NB4 (cell line): Measurements from ENCODE around the gene CTU2.

ENCODE experiments used
- DNase-seq: peaks from one replicate; pipeline ENCODE4 v3.0.0; 2010; ENCODE audit warnings: low read depth
- H3K4me3 ChIP-seq: one replicate; pipeline ENCODE4 v1.5.1; 2011; ENCODE audit warnings: mild to moderate bottlenecking, low read depth, low read length, moderate library complexity
- MYC ChIP-seq: IDR thresholded peaks from 2 replicates; pipeline ENCODE4 v1.6.1; 2011; ENCODE audit warnings: low read depth, low read length
- POLR2A ChIP-seq: IDR thresholded peaks from 2 replicates; pipeline ENCODE4 v1.6.1; 2011; ENCODE audit warnings: mild to moderate bottlenecking; ENCODE audit not compliant: insufficient read length; ENCODE audit errors: extremely low read depth
- TF ChIP-seq, protein P1 (sequence below): IDR thresholded peaks from one replicate; pipeline ENCODE4 v1.5.1; 2012; ENCODE audit warnings: low read depth, low read length
- TF ChIP-seq, protein P2 (sequence below): IDR thresholded peaks from 2 replicates; pipeline ENCODE4 v1.6.1; 2011; ENCODE audit warnings: low read depth, low read length

The CTU2 gene

DNA sequence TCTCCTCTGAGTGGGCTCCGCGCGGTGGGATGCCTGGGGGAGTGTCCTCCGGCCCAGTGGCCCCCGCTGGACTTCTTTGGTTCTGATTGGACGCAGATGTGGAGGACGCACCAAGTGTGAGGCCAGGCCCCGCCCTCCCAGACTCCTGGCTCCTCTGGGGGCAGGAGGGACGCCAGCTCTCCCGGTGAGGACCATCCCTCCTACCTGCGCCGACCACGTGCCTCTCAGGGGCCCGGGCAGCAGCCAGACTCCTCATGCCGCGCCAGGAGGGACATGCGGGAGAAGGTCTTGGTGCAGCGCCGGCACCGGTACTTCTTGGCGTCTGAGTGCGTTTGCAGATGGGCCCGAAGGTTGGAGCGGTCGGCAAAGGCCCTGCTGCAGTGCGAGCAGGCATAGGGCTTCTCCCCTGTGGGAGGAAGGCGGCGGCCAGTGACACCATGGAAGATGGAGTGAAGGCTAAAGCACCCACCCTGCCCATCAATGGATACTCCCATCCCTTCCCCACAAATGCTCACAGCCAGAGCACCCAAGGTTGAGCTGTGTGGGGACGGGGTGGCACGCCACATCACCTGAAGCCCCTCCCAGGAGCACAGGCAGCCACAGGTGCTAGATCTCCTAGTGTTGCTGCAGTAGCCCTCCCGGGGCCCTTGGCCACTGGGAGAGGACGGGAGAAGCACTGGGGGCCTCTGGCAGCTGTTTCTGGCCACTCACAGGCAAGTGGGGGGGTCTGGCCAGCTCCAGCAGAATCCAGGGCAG is 27.9 kb upstream of the CTU2 start:
- H3K4me3 ChIP-seq = no peak overlapping the region
- no peak for DNase-seq
- no peak for TF ChIP-seq POLR2A

DNA sequence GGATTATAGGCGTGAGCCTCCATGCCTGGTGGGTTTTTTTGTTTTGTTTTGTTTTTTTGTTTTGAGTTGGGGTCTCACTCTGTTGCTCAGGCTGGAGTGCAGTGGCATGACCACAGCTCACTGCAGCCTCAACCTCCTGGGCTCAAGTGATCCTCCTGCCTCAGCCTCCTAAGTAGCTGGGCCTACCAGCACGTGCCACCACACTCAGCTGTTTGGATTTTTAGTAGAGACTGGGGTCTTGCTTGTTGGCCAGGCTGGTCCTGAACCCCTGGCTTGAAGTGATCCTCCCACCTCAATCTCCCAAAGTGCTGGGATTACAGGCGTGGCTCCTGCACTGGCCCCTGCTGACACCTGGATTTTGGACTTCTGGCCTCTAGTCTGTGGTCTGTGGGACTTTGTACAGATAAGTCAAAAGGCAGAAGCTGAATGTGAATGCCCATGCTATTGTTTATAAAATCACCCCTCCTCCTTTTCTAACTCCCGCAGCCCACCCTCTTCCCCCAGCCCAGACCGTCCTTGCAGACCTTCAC is 25.7 kb upstream of the CTU2 start:
- H3K4me3 ChIP-seq = no peak overlapping the region
- TF ChIP-seq POLR2A (no peak), MYC (no peak)
- TF ChIP-seq, protein P1, sequence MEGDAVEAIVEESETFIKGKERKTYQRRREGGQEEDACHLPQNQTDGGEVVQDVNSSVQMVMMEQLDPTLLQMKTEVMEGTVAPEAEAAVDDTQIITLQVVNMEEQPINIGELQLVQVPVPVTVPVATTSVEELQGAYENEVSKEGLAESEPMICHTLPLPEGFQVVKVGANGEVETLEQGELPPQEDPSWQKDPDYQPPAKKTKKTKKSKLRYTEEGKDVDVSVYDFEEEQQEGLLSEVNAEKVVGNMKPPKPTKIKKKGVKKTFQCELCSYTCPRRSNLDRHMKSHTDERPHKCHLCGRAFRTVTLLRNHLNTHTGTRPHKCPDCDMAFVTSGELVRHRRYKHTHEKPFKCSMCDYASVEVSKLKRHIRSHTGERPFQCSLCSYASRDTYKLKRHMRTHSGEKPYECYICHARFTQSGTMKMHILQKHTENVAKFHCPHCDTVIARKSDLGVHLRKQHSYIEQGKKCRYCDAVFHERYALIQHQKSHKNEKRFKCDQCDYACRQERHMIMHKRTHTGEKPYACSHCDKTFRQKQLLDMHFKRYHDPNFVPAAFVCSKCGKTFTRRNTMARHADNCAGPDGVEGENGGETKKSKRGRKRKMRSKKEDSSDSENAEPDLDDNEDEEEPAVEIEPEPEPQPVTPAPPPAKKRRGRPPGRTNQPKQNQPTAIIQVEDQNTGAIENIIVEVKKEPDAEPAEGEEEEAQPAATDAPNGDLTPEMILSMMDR = no peak
- TF ChIP-seq, protein P2, sequence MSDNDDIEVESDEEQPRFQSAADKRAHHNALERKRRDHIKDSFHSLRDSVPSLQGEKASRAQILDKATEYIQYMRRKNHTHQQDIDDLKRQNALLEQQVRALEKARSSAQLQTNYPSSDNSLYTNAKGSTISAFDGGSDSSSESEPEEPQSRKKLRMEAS = no peak
- no peak for DNase-seq

DNA sequence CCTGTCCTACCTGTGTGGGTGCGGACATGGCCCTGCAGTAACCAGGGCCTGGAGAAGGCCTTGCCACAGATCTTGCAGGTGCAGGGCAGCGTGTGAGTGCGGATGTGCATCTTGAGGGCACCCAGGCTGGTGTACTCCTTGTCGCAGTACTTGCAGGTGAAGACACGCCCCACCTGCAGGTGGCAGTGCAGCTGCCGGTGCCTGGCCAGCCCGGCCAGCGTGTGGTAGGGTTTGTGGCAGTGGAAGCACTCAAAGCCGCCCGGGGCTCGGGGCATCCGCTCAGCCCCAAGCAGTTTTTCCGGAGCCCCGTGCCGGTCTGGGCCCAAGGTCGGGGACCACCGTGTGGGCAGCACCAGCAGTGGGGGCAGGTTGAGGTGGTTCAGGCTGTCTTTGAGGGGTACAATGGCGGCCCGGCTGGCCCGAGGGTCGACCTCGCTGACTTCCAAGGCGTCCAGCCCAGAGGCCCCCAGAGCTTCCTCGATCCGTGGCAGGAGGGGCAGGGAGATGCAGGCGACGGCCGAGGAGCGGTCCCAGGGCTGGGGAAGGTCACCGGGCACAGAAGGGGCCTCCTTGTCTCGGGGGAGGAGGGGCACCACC is 25.1 kb upstream of the CTU2 start:
- TF ChIP-seq MYC = no peak
- no peak for TF ChIP-seq POLR2A
- TF ChIP-seq, protein P1 = peak; percentile 47
- TF ChIP-seq, protein P2 = no peak
- DNase-seq = peak; percentile 62
- H3K4me3 ChIP-seq = no peak overlapping the region

DNA sequence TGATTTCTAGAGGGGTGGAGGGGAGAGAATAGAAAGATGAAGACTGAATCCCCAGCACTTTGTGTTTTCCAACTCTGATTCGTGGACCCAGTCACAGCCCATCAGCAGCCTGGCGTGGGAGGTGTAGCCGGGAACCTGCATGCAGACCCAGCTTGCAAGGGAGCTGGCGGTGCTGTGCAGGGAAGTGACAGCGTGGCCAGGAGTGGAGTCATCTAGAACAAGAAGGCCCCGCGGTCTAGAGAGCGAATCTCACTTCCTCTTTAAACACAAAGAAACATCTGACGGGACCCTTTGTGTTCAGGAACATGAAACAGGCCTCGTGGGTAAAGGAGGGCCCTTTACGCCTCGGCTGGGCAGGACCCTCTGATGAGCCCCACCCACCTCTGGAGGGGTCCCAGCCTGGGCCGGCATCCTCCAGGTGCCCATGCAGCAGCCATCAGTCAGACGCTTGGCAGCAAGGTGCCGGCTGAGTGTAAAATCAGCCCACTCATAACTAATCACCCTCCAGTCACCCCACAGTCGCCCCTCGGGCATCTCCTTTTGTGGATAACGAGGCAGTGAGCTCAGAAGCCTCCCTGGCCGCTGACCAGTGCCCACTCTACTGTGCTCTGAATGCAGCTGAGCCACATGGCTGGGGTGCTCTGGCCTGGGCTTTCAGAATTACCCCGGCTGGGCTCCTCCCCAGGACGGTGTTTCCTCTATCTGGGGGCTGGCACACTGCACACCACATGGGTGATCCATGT is 24.4 kb upstream of the CTU2 start:
- peak; percentile 96 for DNase-seq
- H3K4me3 ChIP-seq = peak overlapping the region; percentile 6
- no peak for TF ChIP-seq POLR2A
- TF ChIP-seq, protein P2 = peak; percentile 80
- TF ChIP-seq MYC = peak; percentile 89
- TF ChIP-seq, protein P1 = no peak

DNA sequence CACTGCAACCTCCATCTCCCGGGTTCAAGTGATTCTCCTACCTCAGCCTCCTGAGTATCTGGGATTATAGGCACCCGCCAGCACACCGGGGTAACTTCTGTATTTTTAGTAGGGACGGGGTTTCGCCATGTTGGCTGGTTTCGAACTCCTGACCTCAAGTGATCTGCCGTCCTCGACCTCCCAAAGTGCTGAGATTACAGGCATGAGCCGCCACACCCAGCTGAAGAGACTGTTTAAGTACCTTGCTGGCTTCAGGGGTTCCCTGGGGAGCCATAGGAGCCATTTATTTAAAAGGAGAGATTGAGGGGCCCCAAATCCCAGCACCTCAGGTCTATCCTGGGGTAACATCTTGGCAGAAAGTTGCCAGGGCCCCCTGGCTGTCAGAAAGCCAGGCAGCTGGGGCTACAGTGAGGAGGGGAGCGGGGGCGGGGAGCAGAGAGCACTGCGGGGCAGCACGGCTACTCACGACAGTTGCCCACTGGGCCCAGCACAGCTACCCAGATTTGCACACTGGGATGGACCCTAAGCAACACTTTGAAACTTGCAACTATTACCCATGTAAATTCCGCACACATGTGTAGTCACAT is 21.6 kb upstream of the CTU2 start:
- DNase-seq = peak; percentile 51
- H3K4me3 ChIP-seq = peak overlapping the region; percentile 75
- TF ChIP-seq, protein P1 = no peak
